ENCODE results near the gene KLHL2.

The KLHL2 gene

GRCh38 chr4:165369522-165369921, 162.2 kb downstream of the KLHL2 start:
- H3K4me3 ChIP-seq: no peak overlapping the region
- no peaks in the 10 kb centered on the region for H3K36me3 ChIP-seq
- no peaks in the 10 kb centered on the region for H3K27me3 ChIP-seq

GRCh38 chr4:165370530-165370929, 163.2 kb downstream of the KLHL2 start:
- Histone ChIP-seq H3K4me2 (no peak overlapping the region), H3K4me3 (no peak overlapping the region), H3K36me3 (no peaks in the 10 kb centered on the region), H3K27me3 (no peaks in the 10 kb centered on the region), H4K20me1 (no peaks in the 10 kb centered on the region), H3K9me3 (replicated peaks in 1 of 11) (peaks cover 0 to 11% (median 0%) of the 10 kb centered on the region in 11 experiments; a peak in 4 of 22 replicates), H3K27ac (no peak overlapping the region), H3K9ac (no peak overlapping the region), H3K4me1 (peaks cover 0 to 7% (median 3%) of the 10 kb centered on the region in 10 experiments; a peak in 9 of 20 replicates)
- no peak for TF ChIP-seq Cebpa-rat (IDR thresholded peaks at IDR 0.05)

More at GRCh38 chr4:165369522-165369921, 162.2 kb downstream of the KLHL2 start:
- TF ChIP-seq Cebpa-rat (IDR thresholded peaks at IDR 0.05): no peak
- Histone ChIP-seq H3K9ac (no peak overlapping the region), H4K20me1 (no peaks in the 10 kb centered on the region), H3K9me3 (replicated peaks in 1 of 11) (peaks cover 0 to 8% (median 0%) of the 10 kb centered on the region in 11 experiments; a peak in 2 of 22 replicates), H3K4me2 (no peak overlapping the region), H3K4me1 (peaks cover 0 to 17% (median 0%) of the 10 kb centered on the region in 10 experiments; a peak in 6 of 20 replicates), H3K27ac (no peak overlapping the region)

Data from BLaER1 treated with 17β-estradiol and CSF1 and Interleukin-3, amounts not matched to agents 10 nM and 100 nM (cell line).